ENCODE measurements around the gene GAS2L3. TPM values are rescaled to one million over a fixed set of nuclear protein-coding genes. Genes with fewer than 3 reads are reported as not detected.

The GAS2L3 gene
- total RNA-seq, 1 experiment from 2014 or later = 38.7 TPM

GRCh38 chr12:100579844-100580243 lies 6.4 kb downstream of the GAS2L3 start:
- Histone ChIP-seq H3K4me1 (ENCODE audit: control insufficient read depth in 1 of 2, insufficient read depth in 2 of 2, low read length in 2 of 2) (peaks cover 15 to 23% of the 10 kb centered on the region in 2 experiments), H2AFZ (ENCODE audit: low read depth, low read length, poor library complexity, severe bottlenecking) (no peak overlapping the region), H3K4me2 (ENCODE audit: low read length) (no peak overlapping the region), H3K79me2 (ENCODE audit: insufficient read depth, low read length) (peaks cover 100% of the 10 kb centered on the region), H3K4me3 (replicated peaks in 1 of 2; ENCODE audit: low read depth in 1 of 2, low read length in 2 of 2) (no peak overlapping the region), H3K9me3 (ENCODE audit: control insufficient read depth in 1 of 2, insufficient read depth in 1 of 2, low read depth in 1 of 2, low read length in 2 of 2) (no peaks in the 10 kb centered on the region; a peak in 1 of 4 replicates), H3K36me3 (ENCODE audit: control insufficient read depth in 1 of 2, insufficient read depth in 2 of 2, low read length in 2 of 2) (no peaks in the 10 kb centered on the region), H4K20me1 (ENCODE audit: insufficient read depth) (no peaks in the 10 kb centered on the region), H3K9me2 (ENCODE audit: insufficient read depth) (no peaks in the 10 kb centered on the region), H3K27me3 (ENCODE audit: insufficient read depth, low read length) (no peaks in the 10 kb centered on the region), H3K27ac (ENCODE audit: low read depth, low read length) (no peak overlapping the region), H3K9ac (ENCODE audit: low read length) (no peak overlapping the region)
- POLR2A ChIA-PET = no interaction called here
- no peak for TF ChIP-seq POLR2A (IDR thresholded peaks at IDR 0.05; ENCODE audit: borderline replicate concordance, extremely low read depth, insufficient read depth, insufficient read length)
- CTCF ChIA-PET = no interaction called here
- intact Hi-C loops (cut with micrococcal nuclease) = no loop called here
- BruUV-seq (replicated peaks) = no TSS peak
- ATAC-seq (no peak), DNase-seq (ENCODE audit: low read depth, low spot score) (no peak)
- RAD21 ChIA-PET (ENCODE audit: low non-redundant PET in 1 of 2, low total read pairs in 2 of 2, uncharacterized antibody in 2 of 2, unreplicated experiment in 2 of 2) = no interaction called here

- CTCF ChIA-PET = no interaction called here
- no TSS peak for BruUV-seq (replicated peaks)
- H3K9me2 ChIP-seq (ENCODE audit: insufficient read depth) = no peaks in the 10 kb centered on the region
- H3K9me3 ChIP-seq (ENCODE audit: control insufficient read depth in 1 of 2, insufficient read depth in 1 of 2, low read depth in 1 of 2, low read length in 2 of 2) = no peaks in the 10 kb centered on the region; a peak in 1 of 4 replicates
- peaks cover 72% of the 10 kb centered on the region for H3K79me2 ChIP-seq (ENCODE audit: insufficient read depth, low read length)
- H4K20me1 ChIP-seq (ENCODE audit: insufficient read depth) = no peaks in the 10 kb centered on the region
- no peak overlapping the region for H3K9ac ChIP-seq (ENCODE audit: low read length)
- intact Hi-C loops (cut with micrococcal nuclease) = no loop called here
- H2AFZ ChIP-seq (ENCODE audit: low read depth, low read length, poor library complexity, severe bottlenecking) = no peak overlapping the region
- H3K27me3 ChIP-seq (ENCODE audit: insufficient read depth, low read length) = no peaks in the 10 kb centered on the region
- H3K4me1 ChIP-seq (ENCODE audit: control insufficient read depth in 1 of 2, insufficient read depth in 2 of 2, low read length in 2 of 2) = no peaks in the 10 kb centered on the region
- no peak overlapping the region for H3K4me2 ChIP-seq (ENCODE audit: low read length)
- no peak overlapping the region for H3K27ac ChIP-seq (ENCODE audit: low read depth, low read length)
- no peaks in the 10 kb centered on the region for H3K36me3 ChIP-seq (ENCODE audit: control insufficient read depth in 1 of 2, insufficient read depth in 2 of 2, low read length in 2 of 2)
- ATAC-seq (no peak), DNase-seq (ENCODE audit: low read depth, low spot score) (no peak)
- no peak overlapping the region for H3K4me3 ChIP-seq (replicated peaks in 1 of 2; ENCODE audit: low read depth in 1 of 2, low read length in 2 of 2)
- no peak for TF ChIP-seq ZFX (IDR thresholded peaks at IDR 0.05)
- TF ChIP-seq TCF7L2 (IDR thresholded peaks at IDR 0.05; ENCODE audit: borderline replicate concordance, extremely low read depth, insufficient read depth, insufficient read length) = no peak
- no peak for TF ChIP-seq ZBTB33 (IDR thresholded peaks at IDR 0.05; ENCODE audit: extremely low read depth, insufficient replicate concordance, low read length)
- no peak for TF ChIP-seq CBX3 (IDR thresholded peaks at IDR 0.05; ENCODE audit: low read depth)
- TF ChIP-seq CTCF (IDR thresholded peaks at IDR 0.05 in 2 of 3, conservative IDR thresholded peaks at IDR 0.05 in 1 of 3; ENCODE audit: borderline replicate concordance in 1 of 3, insufficient read depth in 1 of 3, low read depth in 2 of 3, low read length in 2 of 3) = no peak
- POLR2A ChIA-PET = no interaction called here
- RAD21 ChIA-PET (ENCODE audit: low non-redundant PET in 1 of 2, low total read pairs in 2 of 2, uncharacterized antibody in 2 of 2, unreplicated experiment in 2 of 2) = no interaction called here
Observed at GRCh38 chr12:100584256-100584655, 10.8 kb downstream of the GAS2L3 start.
